ENCODE measurements around the gene PARG.
"Not testable (repeated sequence)": the region's sequence is repeated elsewhere in the genome, so short reads cannot be mapped to it uniquely, and the experiment has no call there.

Gene PARG

DNA sequence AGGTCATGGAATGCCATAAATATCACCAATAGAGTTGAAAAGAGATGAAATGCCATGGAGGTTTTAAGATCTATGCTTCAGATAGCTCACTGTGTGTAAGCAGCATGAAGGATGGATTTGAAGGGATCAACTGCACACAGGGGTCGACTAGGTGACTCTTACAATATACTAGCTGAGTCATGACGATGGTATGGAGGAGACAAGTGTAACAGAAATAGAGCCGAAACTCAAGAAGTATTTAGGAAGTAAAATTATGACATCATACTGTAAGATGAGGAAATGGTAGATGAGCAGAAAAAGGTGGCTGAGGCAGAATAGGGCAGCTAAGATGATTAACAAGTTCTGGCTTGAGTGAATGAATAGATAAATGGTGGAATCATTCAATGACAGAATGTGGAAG, 38.0 kb downstream of the PARG start:
- not testable (repeated sequence) for H3K4me3 ChIP-seq (ENCODE audit: low read length)

GRCh38 chr10:49900406-49900805, 41.4 kb downstream of the PARG start:
- H3K4me3 ChIP-seq (ENCODE audit: low read length): not testable (repeated sequence)

- not testable (repeated sequence) for H3K4me3 ChIP-seq (ENCODE audit: low read length)
Measured at GRCh38 chr10:49899999-49900398, 41.8 kb downstream of the PARG start.

DNA sequence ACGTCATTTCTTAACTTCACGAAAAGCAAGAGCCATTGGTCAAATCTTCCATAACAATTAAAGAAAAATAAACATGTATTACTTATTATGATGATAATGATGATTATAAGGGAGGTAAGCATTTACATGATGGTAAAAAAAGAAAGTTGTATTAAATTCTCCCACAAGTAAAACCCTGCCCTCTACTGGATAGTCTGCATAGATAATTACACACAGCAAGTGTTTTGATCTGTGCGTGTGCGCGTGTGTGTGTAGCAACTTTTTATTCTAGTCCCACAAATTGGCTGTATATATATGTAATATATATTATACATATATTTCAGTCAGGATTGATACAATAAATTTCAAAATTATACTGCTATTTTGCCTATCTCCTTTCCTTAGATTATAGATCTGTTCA, 51.8 kb downstream of the PARG start:
- not testable (repeated sequence) for H3K4me3 ChIP-seq (ENCODE audit: low read length)

- H3K4me3 ChIP-seq (ENCODE audit: low read length): not testable (repeated sequence)
Measured at GRCh38 chr10:49884739-49885331, 57.0 kb downstream of the PARG start.

DNA sequence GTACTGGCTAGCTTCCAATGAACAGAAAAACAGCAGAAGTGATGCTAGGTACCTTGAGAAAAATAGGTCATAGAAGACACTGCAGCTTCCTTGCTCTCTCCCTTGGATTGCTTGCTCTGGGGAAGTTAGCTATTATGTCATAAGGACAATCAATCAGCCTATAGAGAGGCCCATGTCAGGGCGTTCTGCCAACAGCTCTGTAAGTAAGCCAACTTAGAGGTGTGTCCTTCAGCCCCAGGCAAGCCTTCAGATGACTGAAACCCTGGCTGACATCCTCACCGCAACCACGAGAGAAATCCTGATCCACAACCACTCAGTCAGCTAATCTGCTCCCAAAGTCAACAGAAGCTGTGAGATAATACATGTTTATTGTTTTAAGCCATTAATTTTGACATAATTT, 58.0 kb downstream of the PARG start:
- not testable (repeated sequence) for H3K4me3 ChIP-seq (ENCODE audit: low read length)

DNA sequence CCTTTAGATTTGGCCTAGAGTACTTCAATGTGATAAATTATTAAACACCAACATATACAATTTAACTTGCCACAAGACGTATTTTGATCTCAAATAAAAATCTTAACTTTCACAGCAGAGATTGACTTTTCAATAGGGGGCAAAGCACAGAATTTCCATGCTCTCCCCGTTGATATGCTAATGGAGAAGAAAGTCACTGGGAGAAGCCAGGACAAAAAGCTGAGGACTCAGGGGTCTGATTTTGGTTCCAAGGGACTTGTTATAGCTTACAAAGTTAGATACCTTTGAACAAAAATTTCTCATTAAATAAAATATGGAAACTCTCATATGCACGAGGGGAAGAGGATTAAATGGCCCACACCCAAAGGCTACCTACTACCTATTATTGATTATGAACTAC, 59.5 kb downstream of the PARG start:
- not testable (repeated sequence) for H3K4me3 ChIP-seq (ENCODE audit: low read length)

- not testable (repeated sequence) for H3K4me3 ChIP-seq (ENCODE audit: low read length)
Measured at GRCh38 chr10:49872740-49873139, 69.1 kb downstream of the PARG start.

DNA sequence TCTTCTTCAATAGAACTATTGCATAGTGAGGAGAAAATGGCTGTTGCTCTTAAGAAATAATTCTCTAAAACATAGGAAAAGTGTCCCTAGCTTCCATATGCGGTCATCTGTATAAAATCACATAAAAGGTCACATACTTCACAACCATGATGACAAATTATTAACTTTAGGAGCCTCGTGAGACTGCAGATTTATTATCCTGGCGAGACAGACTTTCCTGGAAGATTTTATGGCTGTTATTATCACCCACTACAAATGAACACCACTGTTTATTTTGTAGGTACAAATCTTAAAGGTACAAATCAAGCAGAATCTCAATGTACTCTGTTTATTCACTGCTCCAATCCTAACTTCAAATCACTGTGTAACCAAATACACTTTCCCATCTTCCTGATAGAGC, 70.4 kb downstream of the PARG start:
- H3K4me3 ChIP-seq (ENCODE audit: low read length): not testable (repeated sequence)

DNA sequence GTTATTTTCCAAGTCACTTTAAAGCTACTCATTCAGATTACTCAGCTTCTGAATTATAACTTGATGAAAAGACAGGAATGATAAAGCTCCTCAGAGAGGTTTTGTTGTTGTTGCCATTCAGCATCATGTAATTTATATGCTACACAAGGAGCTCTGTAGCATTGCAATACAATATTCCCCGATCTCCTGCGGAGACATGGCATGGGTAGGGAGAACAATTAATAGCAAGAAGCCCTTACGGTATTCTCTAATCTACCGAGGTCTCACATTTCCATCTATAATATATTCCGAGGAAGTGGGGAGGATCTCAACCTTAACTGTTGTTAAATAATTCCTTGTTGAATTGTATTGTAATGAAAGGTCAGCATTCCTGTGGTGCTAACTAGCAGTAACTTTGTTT, 81.9 kb downstream of the PARG start:
- not testable (repeated sequence) for H3K4me3 ChIP-seq (ENCODE audit: low read length)

GRCh38 chr10:49858697-49859382, 83.0 kb downstream of the PARG start:
- H3K4me3 ChIP-seq (ENCODE audit: low read length): not testable (repeated sequence)

DNA sequence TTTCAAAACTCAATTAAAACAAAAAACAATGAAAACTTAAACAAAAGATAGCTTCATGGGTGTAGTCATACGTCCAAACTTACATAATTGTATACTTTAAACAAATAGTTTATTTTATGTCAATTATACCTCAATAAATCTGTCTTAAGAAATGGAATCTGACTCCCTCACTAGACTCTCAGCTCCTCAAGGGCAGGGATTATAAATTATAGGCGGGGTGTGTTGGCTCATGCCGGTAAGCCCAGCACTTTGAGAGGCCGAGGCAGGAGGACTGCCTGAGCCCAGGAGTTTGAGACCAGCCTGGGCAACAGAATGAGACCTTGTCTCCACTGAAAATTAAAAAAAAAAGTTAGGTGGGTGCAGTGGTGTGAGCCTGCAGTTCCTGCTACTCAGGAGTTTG, 92.3 kb downstream of the PARG start:
- H3K4me3 ChIP-seq (ENCODE audit: low read length): not testable (repeated sequence)

DNA sequence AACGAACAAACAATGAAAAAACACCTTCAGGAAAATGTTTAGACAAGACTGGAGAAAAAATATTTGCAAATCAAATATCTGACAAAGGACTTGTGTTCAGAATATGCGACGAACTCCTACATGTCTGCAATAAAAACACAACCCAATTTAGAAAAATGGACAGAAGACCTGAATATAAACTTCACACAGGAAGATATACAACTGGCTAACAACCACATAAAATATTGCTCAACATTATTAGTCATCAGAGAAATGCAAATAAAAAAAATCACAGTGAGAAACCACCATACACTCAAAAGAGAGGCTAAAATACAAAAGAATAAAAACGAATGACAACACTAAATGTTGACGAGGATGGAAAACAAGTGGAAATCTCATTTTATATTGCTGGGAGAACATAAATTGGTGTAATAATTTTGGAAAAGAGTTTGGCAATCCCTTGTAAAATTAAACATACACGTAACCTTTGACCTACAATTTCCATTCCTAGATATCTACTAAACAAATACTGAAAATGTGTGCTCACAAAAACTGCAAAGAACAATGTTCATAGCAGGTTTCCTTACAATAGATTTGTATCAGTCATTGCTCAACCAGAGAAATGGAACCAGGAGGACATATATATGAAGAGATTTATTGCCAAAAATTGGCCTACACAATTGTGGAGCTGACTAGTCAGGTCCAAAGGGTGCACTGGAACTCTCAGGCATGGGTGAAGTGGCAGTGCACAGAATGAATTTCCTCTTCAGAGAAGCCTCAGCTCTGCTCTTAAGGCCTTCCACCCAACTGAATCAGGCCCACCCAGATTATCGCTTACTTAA, 96.8 kb downstream of the PARG start:
- TF ChIP-seq ZNF274 (IDR thresholded peaks at IDR 0.05; ENCODE audit: low read depth, low read length): no peak
- H3K4me3 ChIP-seq (ENCODE audit: low read length): no peak overlapping the region

DNA sequence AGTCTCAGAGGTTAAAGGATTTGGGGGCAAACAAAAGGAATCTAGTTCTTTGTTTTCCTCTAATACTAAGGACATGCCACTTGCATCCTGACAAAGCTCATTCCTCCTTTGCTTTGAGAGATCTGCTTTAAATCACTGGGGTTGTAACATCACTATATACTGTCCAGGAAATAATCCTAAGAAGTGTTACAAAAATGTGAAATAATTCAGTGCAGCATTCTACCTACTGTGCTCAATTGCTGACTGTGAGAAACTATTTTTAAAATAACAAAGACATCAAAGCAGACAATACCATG, 99.5 kb downstream of the PARG start:
- not testable (repeated sequence) for H3K4me3 ChIP-seq (ENCODE audit: low read length)

DNA sequence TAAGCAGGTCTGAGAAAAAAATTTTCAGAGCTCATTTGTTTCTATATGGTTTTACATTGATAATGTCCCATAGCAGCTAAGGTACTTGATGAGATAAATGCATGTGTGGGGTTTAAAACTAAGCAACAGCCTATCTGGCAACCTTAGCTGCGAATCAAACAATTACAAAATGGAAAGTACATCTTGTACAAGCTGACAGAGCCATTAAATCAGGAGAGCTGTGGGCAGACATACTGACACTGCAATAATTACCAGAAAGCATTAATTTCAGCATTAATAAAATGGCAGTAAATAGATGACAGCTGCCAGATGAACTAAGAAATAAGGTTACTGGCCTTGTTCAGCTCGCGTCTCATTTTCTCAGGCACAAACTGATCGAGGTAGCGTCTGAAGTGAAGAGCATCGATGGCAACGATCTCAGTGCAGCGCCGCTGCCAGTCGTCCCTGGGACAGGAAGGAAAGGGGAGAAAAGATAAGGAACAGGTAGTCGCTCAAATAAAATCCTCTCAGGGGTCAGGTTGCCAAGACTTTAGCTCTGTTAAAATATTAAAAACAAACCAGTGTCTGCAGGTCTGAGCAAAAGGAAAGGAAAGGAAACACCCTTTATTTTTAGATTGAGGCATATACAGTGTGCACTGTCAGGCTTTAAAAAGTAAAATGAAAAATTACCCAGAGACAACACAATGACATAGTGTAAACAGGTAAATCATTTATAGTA, 100.1 kb downstream of the PARG start:
- no peak for TF ChIP-seq ZNF274 (IDR thresholded peaks at IDR 0.05; ENCODE audit: low read depth, low read length)
- no peak overlapping the region for H3K4me3 ChIP-seq (ENCODE audit: low read length)

GRCh38 chr10:49837685-49838084, 104.1 kb downstream of the PARG start:
- H3K4me3 ChIP-seq (ENCODE audit: low read length): no peak overlapping the region
- no peak for TF ChIP-seq ZNF274 (IDR thresholded peaks at IDR 0.05; ENCODE audit: low read depth, low read length)

Data from GM08714 (cell line).